Colonic mucosa (tissue), 4 donors: ENCODE measurements around the gene NUDT6. TPM values are rescaled to one million over a fixed set of nuclear protein-coding genes. Genes with fewer than 3 reads are reported as not detected.
"Not testable (repeated sequence)": the region's sequence is repeated elsewhere in the genome, so short reads cannot be mapped to it uniquely, and the experiment has no call there.

ENCODE experiments used
- DNase-seq: peaks from one replicate; pipeline ENCODE4 v3.0.0-alpha.2; 2020
- H3K27ac ChIP-seq: fragments of 200-600 bp; one replicate; pipeline ENCODE4 v1.8.0; 2021
- H3K27me3 ChIP-seq: fragments of 200-600 bp; one replicate; pipeline ENCODE4 v1.8.0; 2021
- H3K36me3 ChIP-seq: fragments of 200-600 bp; one replicate; pipeline ENCODE4 v1.8.0; 2021
- H3K4me1 ChIP-seq: fragments of 200-600 bp; one replicate; pipeline ENCODE4 v1.8.0; 2021; ENCODE audit warnings: mild to moderate bottlenecking
- H3K4me3 ChIP-seq: fragments of 200-600 bp; one replicate; pipeline ENCODE4 v1.8.0; 2021
- H3K9ac ChIP-seq, 2 donors: one replicate each; pipeline ENCODE4 v1.7.0; 2013; ENCODE audit warnings: control low read depth in 2 of 2, low read depth in 2 of 2, low read length in 2 of 2
- H3K9me3 ChIP-seq: fragments of 200-600 bp; one replicate; pipeline ENCODE4 v1.8.0; 2021
- intact Hi-C: fragments of 100-400 bp; cut with DNase I; formaldehyde crosslinking; loops from one replicate; pipeline ENCODE4 v1.14.1; 2022
- total RNA-seq, 2 donors: library from RNA; stranded (reverse); fragmentation: NEBNext Ultra II Directional in 1 of 2; extraction: Animal tissue kit (Norgen Biotek cat#: 25700) in 1 of 2; gene quantifications; one replicate each; pipeline ENCODE4 v1.2.1, GENCODE V29; 2021
- TF ChIP-seq, protein P1 (sequence below): fragments of 200-600 bp; IDR thresholded peaks from one replicate; pipeline ENCODE4 v1.8.0; 2022; ENCODE audit warnings: antibody characterized with exemption, mild to moderate bottlenecking
- donor health status: healthy.
- donor health status: DM: no; HTN: no; CAD: no.
- donor health status: DM: no; HTN: no; CAD: no.

NUDT6 gene
- total RNA-seq, 2 donors from 2014 or later, result 7.9 to 8.3 TPM

- no peaks in the 10 kb centered on the region for H3K9me3 ChIP-seq
- DNase-seq, result no peak
- no peaks in the 10 kb centered on the region for H3K36me3 ChIP-seq
- TF ChIP-seq, protein P1, sequence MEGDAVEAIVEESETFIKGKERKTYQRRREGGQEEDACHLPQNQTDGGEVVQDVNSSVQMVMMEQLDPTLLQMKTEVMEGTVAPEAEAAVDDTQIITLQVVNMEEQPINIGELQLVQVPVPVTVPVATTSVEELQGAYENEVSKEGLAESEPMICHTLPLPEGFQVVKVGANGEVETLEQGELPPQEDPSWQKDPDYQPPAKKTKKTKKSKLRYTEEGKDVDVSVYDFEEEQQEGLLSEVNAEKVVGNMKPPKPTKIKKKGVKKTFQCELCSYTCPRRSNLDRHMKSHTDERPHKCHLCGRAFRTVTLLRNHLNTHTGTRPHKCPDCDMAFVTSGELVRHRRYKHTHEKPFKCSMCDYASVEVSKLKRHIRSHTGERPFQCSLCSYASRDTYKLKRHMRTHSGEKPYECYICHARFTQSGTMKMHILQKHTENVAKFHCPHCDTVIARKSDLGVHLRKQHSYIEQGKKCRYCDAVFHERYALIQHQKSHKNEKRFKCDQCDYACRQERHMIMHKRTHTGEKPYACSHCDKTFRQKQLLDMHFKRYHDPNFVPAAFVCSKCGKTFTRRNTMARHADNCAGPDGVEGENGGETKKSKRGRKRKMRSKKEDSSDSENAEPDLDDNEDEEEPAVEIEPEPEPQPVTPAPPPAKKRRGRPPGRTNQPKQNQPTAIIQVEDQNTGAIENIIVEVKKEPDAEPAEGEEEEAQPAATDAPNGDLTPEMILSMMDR, result no peak
- H3K27me3 ChIP-seq, result no peaks in the 10 kb centered on the region
- no peaks in the 10 kb centered on the region for H3K4me1 ChIP-seq
- H3K27ac ChIP-seq, result no peak overlapping the region
- H3K9ac ChIP-seq, result no peak overlapping the region
- no peak overlapping the region for H3K4me3 ChIP-seq
- intact Hi-C loops, result no loop called here
Observed at GRCh38 chr4:122952028-122952427, 29.6 kb upstream of the NUDT6 start.

DNA sequence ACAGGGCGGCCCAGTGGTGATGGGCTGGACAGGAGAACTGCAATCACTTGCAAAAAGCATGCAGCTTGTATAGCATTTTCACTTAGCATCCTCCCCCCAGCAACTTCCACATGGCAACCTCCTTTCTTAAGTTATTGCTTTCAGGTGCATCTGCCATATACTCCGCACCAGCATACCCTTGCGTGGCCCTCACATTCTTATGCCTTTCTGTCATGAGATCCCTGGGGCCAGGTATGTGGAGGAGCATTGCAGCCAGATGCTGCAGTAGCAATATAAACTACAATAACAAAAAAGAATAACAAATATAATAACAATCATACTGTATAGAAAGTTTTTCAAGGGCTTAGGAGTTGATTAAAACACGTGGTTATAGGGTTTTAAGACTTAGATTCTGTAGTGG is 26.3 kb upstream of the NUDT6 start:
- DNase-seq, result no peak
- TF ChIP-seq, protein P1, result no peak
- no peaks in the 10 kb centered on the region for H3K27me3 ChIP-seq
- no peaks in the 10 kb centered on the region for H3K36me3 ChIP-seq
- intact Hi-C loops, result no loop called here
- no peak overlapping the region for H3K9ac ChIP-seq
- H3K4me1 ChIP-seq, result no peaks in the 10 kb centered on the region
- no peak overlapping the region for H3K27ac ChIP-seq
- no peaks in the 10 kb centered on the region for H3K9me3 ChIP-seq
- no peak overlapping the region for H3K4me3 ChIP-seq

GRCh38 chr4:122946142-122946541 is 23.7 kb upstream of the NUDT6 start:
- H3K9ac ChIP-seq, result no peak overlapping the region
- no peaks in the 10 kb centered on the region for H3K27me3 ChIP-seq
- TF ChIP-seq, protein P1, result no peak
- no peak overlapping the region for H3K4me3 ChIP-seq
- no peaks in the 10 kb centered on the region for H3K4me1 ChIP-seq
- no peaks in the 10 kb centered on the region for H3K9me3 ChIP-seq
- intact Hi-C loops, result no loop called here
- H3K27ac ChIP-seq, result no peak overlapping the region
- no peaks in the 10 kb centered on the region for H3K36me3 ChIP-seq
- DNase-seq, result no peak

DNA sequence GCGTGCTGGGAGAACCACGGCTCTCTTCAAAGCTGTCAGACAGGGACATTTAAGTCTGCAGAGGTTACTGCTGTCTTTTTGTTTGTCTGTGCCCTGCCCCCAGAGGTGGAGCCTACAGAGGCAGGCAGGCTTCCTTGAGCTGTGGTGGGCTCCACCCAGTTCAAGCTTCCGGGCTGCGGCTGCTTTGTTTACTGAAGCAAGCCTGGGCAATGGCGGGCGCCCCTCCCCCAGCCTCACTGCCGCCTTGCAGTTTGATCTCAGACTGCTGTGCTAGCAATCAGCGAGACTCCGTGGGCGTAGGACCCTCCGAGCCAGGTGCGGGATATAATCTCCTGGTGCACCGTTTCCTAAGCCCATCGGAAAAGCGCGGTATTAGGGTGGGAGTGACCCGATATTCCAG is 22.7 kb upstream of the NUDT6 start:
- H3K36me3 ChIP-seq, intact Hi-C loops, H3K27ac ChIP-seq, H3K27me3 ChIP-seq, DNase-seq, H3K4me1 ChIP-seq, H3K4me3 ChIP-seq, H3K9me3 ChIP-seq, H3K9ac ChIP-seq: not testable (repeated sequence)

GRCh38 chr4:122932763-122933162 is 10.4 kb upstream of the NUDT6 start:
- no peaks in the 10 kb centered on the region for H3K9me3 ChIP-seq
- H3K27ac ChIP-seq, result no peak overlapping the region
- no peak for DNase-seq
- H3K36me3 ChIP-seq, result no peaks in the 10 kb centered on the region
- TF ChIP-seq, protein P1, result no peak
- no peak overlapping the region for H3K9ac ChIP-seq
- no peaks in the 10 kb centered on the region for H3K4me1 ChIP-seq
- H3K27me3 ChIP-seq, result no peaks in the 10 kb centered on the region
- intact Hi-C loops, result loop anchor here (5.0 kb wide), 1 partner anchor 330 kb away; no protein-coding TSS in a partner anchor
- no peak overlapping the region for H3K4me3 ChIP-seq

DNA sequence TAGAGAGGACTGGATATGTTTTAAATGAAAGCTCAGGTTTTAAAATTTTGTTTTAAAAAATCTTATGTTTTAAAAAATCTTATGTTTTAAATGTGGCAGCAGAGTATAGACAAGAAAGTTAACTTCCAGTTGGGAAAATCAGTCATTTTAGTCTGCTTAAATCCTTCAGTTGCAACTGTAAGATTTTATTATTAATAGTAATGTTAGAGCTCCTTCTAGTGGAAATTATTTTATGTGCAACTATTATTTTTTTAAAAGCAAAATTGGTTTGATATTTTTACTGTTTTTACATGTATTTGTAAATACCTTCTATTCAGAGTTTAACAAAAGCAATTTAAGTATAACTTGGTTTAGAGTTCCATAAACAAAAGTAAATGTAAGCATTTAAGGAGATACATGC is 8.5 kb upstream of the NUDT6 start:
- DNase-seq, result no peak
- intact Hi-C loops, result loop anchor here (5.0 kb wide), 1 partner anchor 329 kb away; no protein-coding TSS in a partner anchor
- Histone ChIP-seq H3K9me3 (no peaks in the 10 kb centered on the region), H3K9ac (no peak overlapping the region), H3K4me3 (no peak overlapping the region), H3K27me3 (no peaks in the 10 kb centered on the region), H3K4me1 (no peaks in the 10 kb centered on the region), H3K36me3 (no peaks in the 10 kb centered on the region), H3K27ac (no peak overlapping the region)
- TF ChIP-seq, protein P1, result peak; percentile 56
